HepG2 (cell line): Measurements from ENCODE around the gene PRMT7. TPM values are rescaled to one million over a fixed set of nuclear protein-coding genes. Genes with fewer than 3 reads are reported as not detected.

Experiments used
- ATM ChIP-seq: fragments of 450-650 bp; IDR thresholded peaks from 2 replicates; pipeline ENCODE4 v1.7.1; 2017; ENCODE audit warnings: mild to moderate bottlenecking, borderline replicate concordance
- BCL6 ChIP-seq: IDR thresholded peaks from 2 replicates; pipeline ENCODE4 v1.6.1; 2016; ENCODE audit warnings: missing genetic modification reagents, missing compliant biosample characterization
- CEBPB ChIP-seq: IDR thresholded peaks from 2 replicates; pipeline ENCODE4 v1.6.1; 2011; ENCODE audit warnings: low read depth, low read length, improper control_type of control experiment, borderline replicate concordance
- DMAP1 ChIP-seq: IDR thresholded peaks from 2 replicates; pipeline ENCODE4 v1.6.1; 2016
- ESRRA ChIP-seq: sonication (generic); formaldehyde crosslinking; IDR thresholded peaks from 2 replicates; pipeline ENCODE4 v1.5.1; 2020; ENCODE audit warnings: mild to moderate bottlenecking, low read depth, missing genetic modification reagents
- FOXM1 ChIP-seq: sonication (generic); formaldehyde crosslinking; IDR thresholded peaks from 2 replicates; pipeline ENCODE4 v1.5.0; 2020; ENCODE audit warnings: missing genetic modification reagents
- IRF2 ChIP-seq: IDR thresholded peaks from 2 replicates; pipeline ENCODE4 v1.6.1; 2018; ENCODE audit warnings: missing genetic modification reagents, missing compliant biosample characterization
- RARG ChIP-seq: sonication (generic); formaldehyde crosslinking; IDR thresholded peaks from 2 replicates; pipeline ENCODE4 v1.4.0; 2020; ENCODE audit warnings: low read depth, mild to moderate bottlenecking, missing genetic modification reagents
- SAFB2 ChIP-seq: sonication (generic); formaldehyde crosslinking; IDR thresholded peaks from 2 replicates; pipeline ENCODE4 v1.5.1; 2020; ENCODE audit warnings: missing genetic modification reagents, low read depth, mild to moderate bottlenecking, borderline replicate concordance
- SALL2 ChIP-seq: sonication (generic); formaldehyde crosslinking; IDR thresholded peaks from 2 replicates; pipeline ENCODE4 v1.8.1; 2023; ENCODE audit warnings: mild to moderate bottlenecking, missing genetic modification reagents, inconsistent platforms
- SRF ChIP-seq: IDR thresholded peaks from 2 replicates; pipeline ENCODE4 v1.6.1; 2011; ENCODE audit warnings: mild to moderate bottlenecking, low read depth, low read length, moderate library complexity
- THAP11 ChIP-seq: IDR thresholded peaks from 2 replicates; pipeline ENCODE4 v1.6.1; 2016; ENCODE audit warnings: missing biosample characterization, missing genetic modification reagents
- ZBTB43 ChIP-seq: sonication (generic); formaldehyde crosslinking; conservative IDR thresholded peaks from 2 replicates; pipeline ENCODE4 v1.4.0; 2020; ENCODE audit warnings: missing genetic modification reagents
- ZNF333 ChIP-seq: sonication (generic); formaldehyde crosslinking; IDR thresholded peaks from 2 replicates; pipeline ENCODE4 v1.4.0; 2020; ENCODE audit warnings: mild to moderate bottlenecking, missing genetic modification reagents, borderline replicate concordance
- ZNF563 ChIP-seq: sonication (generic); formaldehyde crosslinking; IDR thresholded peaks from 2 replicates; pipeline ENCODE4 v1.8.0; 2022; ENCODE audit warnings: mild to moderate bottlenecking, moderate library complexity, missing genetic modification reagents
- ZNF572 ChIP-seq: sonication (generic); formaldehyde crosslinking; IDR thresholded peaks from 2 replicates; pipeline ENCODE4 v1.5.1; 2020; ENCODE audit warnings: mild to moderate bottlenecking, missing genetic modification reagents
- ZNF766 ChIP-seq: sonication (generic); formaldehyde crosslinking; IDR thresholded peaks from 2 replicates; pipeline ENCODE4 v1.5.0; 2020; ENCODE audit warnings: missing genetic modification reagents, borderline replicate concordance
- ZSCAN31 ChIP-seq: sonication (generic); formaldehyde crosslinking; IDR thresholded peaks from 2 replicates; pipeline ENCODE4 v1.5.0; 2020; ENCODE audit warnings: low read depth, mild to moderate bottlenecking, missing genetic modification reagents
- polyA plus RNA-seq, 8 experiments: library from polyadenylated mRNA; depleted of rRNA in 3 of 8; stranded (reverse) in 7 of 8; unstranded in 1 of 8; fragments of >200 nt; fragmentation: Illumina TruSeq in 4 of 8; extraction: Trizol in 4 of 8; gene quantifications; 2 replicates each; pipeline versions ENCODE4 v1.2.1 to v1.2.3, GENCODE V29; 2011 to 2016; ENCODE audit warnings: low read depth in 4 of 8, missing spikeins in 1 of 8, mixed read lengths in 1 of 8; ENCODE audit not compliant: insufficient read depth in 1 of 8
- total RNA-seq, 5 experiments: library from RNA; depleted of rRNA; stranded (reverse); fragments of >200 nt; fragmentation: Illumina TruSeq; extraction: Trizol; gene quantifications; 2 replicates each; pipeline ENCODE4 v1.2.3, GENCODE V29; 2016; ENCODE audit warnings: low read depth in 1 of 5
- TF ChIP-seq, protein P1 (sequence below): sonication (generic); formaldehyde crosslinking; IDR thresholded peaks from 2 replicates; pipeline ENCODE4 v1.8.0; 2022; ENCODE audit warnings: mild to moderate bottlenecking, missing genetic modification reagents; ENCODE audit not compliant: insufficient replicate concordance
- TF ChIP-seq, protein P2 (sequence below): sonication (generic); formaldehyde crosslinking; IDR thresholded peaks from 2 replicates; pipeline ENCODE4 v1.4.0; 2020; ENCODE audit warnings: mild to moderate bottlenecking, missing genetic modification reagents
- TF ChIP-seq, protein P3 (sequence below): sonication (generic); formaldehyde crosslinking; IDR thresholded peaks from 2 replicates; pipeline ENCODE4 v1.8.1; 2023; ENCODE audit warnings: missing genetic modification reagents, inconsistent platforms, borderline replicate concordance
- TF ChIP-seq, protein P4 (sequence below): sonication (generic); formaldehyde crosslinking; conservative IDR thresholded peaks from 2 replicates; pipeline ENCODE4 v1.8.0; 2022; ENCODE audit warnings: low read depth, missing genetic modification reagents
- TF ChIP-seq, protein P5 (sequence below): sonication (generic); formaldehyde crosslinking; IDR thresholded peaks from 2 replicates; pipeline ENCODE4 v1.4.0; 2020; ENCODE audit warnings: missing genetic modification reagents; ENCODE audit errors: not compliant biosample characterization

The PRMT7 gene
- total and polyA plus RNA-seq, 2 of the 13 experiments (the other 11 are each of a cell fraction or from before 2014, with no cell fraction given): 47.5 to 55.0 TPM

DNA sequence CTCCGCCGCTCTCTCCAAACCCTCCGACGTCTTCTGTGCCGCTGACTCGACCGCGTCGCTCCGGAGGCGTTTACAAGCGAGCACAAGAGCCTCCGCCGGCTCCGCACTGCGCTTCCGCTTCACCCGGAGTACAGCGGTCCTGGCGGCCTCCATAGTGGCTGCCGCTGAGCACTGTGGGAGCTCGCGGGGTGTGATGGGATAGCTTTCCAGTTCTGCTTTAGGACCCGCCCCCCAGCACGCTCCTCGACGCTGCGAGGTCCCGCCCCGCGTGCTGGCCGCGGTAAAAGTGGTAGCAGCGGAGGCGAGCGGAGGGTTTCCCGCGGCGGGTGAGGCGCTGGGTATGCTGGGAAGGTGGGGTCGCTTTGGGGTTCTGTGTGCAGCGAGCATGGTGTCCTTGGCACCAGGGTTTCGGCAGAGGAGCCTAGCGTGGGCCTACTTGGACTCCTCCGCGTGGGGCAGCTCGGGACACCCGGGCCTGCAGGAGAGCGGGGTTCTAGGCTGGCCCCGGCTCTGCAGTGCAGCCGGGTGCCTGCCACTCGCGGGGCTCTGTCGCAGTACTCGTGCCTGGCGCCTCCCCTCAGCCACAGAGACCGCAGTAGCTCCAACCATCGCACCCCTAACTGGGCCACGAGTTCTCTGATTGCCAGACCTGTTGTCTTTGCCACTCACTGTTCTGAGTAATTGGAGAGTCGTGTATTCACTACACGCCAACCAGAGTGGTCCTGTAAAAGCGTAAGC is at the start of gene PRMT7, which contains the start of gene SLC7A6OS (continued):
- TF ChIP-seq ESRRA (CRISPR knock-in tag) (peak; percentile 91), ZNF766 (peak; percentile 100), IRF2 (CRISPR knock-in tag) (peak; percentile 98), BCL6 (CRISPR knock-in tag) (peak; percentile 89), ZNF563 (CRISPR knock-in tag) (peak; percentile 99; the same call in 1 of the 2 replicates), RARG (peak; percentile 75; the same call in 1 of the 2 replicates), SAFB2 (no peak; the same call in 1 of the 2 replicates), ZSCAN31 (CRISPR knock-in tag) (peak; percentile 99), CEBPB (no peak), SRF (peak; percentile 57; the same call in 1 of the 2 replicates), SALL2 (CRISPR knock-in tag) (peak; percentile 99), ATM (no peak), DMAP1 (CRISPR knock-in tag) (peak; percentile 96), THAP11 (peak; percentile 94), ZNF333 (CRISPR knock-in tag) (peak; percentile 96), ZBTB43 (CRISPR knock-in tag) (peak; percentile 99), ZNF572 (CRISPR knock-in tag) (no peak; the same call in 1 of the 2 replicates), FOXM1 (CRISPR knock-in tag) (peak; percentile 95)
- TF ChIP-seq, protein P1, sequence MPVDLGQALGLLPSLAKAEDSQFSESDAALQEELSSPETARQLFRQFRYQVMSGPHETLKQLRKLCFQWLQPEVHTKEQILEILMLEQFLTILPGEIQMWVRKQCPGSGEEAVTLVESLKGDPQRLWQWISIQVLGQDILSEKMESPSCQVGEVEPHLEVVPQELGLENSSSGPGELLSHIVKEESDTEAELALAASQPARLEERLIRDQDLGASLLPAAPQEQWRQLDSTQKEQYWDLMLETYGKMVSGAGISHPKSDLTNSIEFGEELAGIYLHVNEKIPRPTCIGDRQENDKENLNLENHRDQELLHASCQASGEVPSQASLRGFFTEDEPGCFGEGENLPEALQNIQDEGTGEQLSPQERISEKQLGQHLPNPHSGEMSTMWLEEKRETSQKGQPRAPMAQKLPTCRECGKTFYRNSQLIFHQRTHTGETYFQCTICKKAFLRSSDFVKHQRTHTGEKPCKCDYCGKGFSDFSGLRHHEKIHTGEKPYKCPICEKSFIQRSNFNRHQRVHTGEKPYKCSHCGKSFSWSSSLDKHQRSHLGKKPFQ (CRISPR knock-in tag): peak; percentile 99
- TF ChIP-seq, protein P2, sequence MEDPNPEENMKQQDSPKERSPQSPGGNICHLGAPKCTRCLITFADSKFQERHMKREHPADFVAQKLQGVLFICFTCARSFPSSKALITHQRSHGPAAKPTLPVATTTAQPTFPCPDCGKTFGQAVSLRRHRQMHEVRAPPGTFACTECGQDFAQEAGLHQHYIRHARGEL (CRISPR knock-in tag): peak; percentile 93; the same call in 1 of the 2 replicates
- TF ChIP-seq, protein P3, sequence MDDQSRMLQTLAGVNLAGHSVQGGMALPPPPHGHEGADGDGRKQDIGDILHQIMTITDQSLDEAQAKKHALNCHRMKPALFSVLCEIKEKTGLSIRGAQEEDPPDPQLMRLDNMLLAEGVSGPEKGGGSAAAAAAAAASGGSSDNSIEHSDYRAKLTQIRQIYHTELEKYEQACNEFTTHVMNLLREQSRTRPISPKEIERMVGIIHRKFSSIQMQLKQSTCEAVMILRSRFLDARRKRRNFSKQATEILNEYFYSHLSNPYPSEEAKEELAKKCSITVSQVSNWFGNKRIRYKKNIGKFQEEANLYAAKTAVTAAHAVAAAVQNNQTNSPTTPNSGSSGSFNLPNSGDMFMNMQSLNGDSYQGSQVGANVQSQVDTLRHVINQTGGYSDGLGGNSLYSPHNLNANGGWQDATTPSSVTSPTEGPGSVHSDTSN: peak; percentile 99
- TF ChIP-seq, protein P4, sequence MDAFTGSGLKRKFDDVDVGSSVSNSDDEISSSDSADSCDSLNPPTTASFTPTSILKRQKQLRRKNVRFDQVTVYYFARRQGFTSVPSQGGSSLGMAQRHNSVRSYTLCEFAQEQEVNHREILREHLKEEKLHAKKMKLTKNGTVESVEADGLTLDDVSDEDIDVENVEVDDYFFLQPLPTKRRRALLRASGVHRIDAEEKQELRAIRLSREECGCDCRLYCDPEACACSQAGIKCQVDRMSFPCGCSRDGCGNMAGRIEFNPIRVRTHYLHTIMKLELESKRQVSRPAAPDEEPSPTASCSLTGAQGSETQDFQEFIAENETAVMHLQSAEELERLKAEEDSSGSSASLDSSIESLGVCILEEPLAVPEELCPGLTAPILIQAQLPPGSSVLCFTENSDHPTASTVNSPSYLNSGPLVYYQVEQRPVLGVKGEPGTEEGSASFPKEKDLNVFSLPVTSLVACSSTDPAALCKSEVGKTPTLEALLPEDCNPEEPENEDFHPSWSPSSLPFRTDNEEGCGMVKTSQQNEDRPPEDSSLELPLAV (CRISPR knock-in tag): peak; percentile 98
- TF ChIP-seq, protein P5, sequence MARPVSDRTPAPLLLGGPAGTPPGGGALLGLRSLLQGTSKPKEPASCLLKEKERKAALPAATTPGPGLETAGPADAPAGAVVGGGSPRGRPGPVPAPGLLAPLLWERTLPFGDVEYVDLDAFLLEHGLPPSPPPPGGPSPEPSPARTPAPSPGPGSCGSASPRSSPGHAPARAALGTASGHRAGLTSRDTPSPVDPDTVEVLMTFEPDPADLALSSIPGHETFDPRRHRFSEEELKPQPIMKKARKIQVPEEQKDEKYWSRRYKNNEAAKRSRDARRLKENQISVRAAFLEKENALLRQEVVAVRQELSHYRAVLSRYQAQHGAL (CRISPR knock-in tag): peak; percentile 99
